Measurements from ENCODE around the gene PCNX2.
"Not testable (repeated sequence)": the region's sequence is repeated elsewhere in the genome, so short reads cannot be mapped to it uniquely, and the experiment has no call there.

The PCNX2 gene

DNA sequence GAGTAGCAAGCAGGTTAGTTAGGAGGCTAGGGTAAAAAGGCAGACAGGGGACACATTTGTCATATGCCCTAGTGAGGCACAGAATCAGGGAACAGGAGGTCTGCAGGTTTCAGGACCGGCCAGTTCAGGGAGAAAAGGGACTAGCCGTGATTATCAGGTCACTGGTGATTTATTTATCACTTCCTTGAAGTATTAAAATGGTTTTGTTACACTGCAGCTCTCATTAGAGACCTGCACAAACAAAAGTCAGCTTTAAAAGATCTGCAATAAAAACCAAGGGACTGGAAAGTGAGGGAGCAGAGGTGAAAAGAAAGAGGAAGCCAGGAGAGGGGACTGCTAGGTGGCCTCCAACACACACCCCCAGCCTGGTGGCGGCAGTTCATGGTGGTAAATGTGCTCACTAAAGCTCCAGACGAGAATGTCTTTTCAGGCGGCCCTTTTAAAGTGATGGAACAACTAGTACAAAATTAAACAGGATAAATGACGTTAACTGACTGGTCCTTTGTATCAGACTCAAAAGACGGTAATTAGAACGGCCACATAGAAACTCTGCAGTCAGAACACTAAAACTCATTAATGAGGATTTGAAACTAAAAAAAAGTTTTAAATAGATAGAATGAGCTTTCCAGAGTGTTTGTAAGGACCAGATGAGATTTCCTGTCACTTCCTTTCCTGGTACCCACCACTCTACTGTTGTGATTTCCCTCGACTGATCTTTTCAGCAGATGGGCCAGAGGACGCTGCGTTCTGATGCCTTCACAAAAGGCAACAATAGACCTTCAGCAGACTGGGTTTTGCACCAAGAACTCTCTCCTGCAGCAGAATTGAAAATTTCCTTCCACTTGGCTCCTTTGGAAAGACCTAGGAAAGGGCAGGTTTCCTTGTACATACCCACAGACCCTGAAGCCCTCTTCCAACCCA lies 208.3 kb downstream of the PCNX2 start:
- TF ChIP-seq, protein P1, sequence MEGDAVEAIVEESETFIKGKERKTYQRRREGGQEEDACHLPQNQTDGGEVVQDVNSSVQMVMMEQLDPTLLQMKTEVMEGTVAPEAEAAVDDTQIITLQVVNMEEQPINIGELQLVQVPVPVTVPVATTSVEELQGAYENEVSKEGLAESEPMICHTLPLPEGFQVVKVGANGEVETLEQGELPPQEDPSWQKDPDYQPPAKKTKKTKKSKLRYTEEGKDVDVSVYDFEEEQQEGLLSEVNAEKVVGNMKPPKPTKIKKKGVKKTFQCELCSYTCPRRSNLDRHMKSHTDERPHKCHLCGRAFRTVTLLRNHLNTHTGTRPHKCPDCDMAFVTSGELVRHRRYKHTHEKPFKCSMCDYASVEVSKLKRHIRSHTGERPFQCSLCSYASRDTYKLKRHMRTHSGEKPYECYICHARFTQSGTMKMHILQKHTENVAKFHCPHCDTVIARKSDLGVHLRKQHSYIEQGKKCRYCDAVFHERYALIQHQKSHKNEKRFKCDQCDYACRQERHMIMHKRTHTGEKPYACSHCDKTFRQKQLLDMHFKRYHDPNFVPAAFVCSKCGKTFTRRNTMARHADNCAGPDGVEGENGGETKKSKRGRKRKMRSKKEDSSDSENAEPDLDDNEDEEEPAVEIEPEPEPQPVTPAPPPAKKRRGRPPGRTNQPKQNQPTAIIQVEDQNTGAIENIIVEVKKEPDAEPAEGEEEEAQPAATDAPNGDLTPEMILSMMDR (conservative IDR thresholded peaks at IDR 0.05; ENCODE audit: low read length), result no peak
- H3K4me3 ChIP-seq (ENCODE audit: low read length), result no peak overlapping the region
- no peak for DNase-seq (ENCODE audit: low read depth)

DNA sequence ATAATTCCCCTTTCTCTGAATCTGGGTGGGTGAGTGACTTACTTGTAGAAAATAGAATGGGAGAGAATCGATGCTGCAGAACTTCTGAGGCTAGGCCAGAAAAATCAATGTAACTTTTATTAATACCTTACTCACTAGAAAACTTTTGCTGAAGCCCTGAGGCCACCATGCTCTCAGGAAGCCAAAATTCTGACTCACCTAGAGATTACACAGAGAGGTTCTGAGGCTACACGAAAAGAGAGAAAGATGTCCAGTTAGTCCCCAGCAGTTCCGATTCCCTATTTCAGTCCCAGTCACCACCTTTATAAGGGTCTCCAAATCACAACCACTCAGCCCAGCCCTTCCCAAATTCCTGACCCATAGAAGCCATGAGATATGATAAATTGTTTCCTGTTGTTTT lies 210.0 kb downstream of the PCNX2 start:
- no peak for DNase-seq (ENCODE audit: low read depth)
- TF ChIP-seq, protein P1 (conservative IDR thresholded peaks at IDR 0.05; ENCODE audit: low read length), result no peak
- no peak overlapping the region for H3K4me3 ChIP-seq (ENCODE audit: low read length)

DNA sequence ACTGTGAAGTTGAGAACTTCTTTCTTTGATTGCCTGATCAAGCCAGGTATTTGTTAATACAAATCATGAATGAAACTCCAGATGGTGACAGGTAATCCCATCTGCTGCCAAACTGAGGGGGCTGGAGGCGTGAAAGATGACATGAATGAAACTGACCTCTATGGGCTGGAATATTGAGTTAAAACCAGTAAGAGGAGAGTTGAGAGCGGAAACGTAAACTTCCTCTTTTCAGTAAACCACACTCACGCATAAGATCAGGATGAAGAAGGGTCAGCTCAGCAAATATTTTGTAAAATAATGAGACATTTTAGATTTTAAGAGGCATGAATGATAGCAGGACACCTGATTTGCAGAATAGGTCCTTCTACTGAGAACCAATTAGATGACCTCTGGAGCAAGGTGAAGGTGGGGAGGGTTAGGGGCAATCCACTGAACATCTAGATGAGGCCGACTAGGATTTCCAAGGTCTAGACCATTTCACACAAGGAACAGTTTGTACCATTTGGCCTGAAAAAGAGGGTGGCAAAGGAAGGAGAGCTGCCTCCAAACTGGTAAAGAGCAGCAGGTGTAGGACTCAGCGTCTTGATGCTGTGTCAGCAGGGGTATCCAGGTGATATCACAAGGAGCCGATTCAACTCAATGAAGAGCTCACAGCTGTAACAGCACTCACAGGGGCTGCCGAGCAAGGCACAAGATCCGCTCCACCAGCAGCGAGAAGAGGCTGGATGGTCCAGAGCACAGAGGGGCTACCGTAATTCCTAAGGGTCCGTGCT lies 212.6 kb downstream of the PCNX2 start:
- TF ChIP-seq, protein P1 (conservative IDR thresholded peaks at IDR 0.05; ENCODE audit: low read length), result no peak
- H3K4me3 ChIP-seq (ENCODE audit: low read length), result no peak overlapping the region
- DNase-seq (ENCODE audit: low read depth), result no peak

DNA sequence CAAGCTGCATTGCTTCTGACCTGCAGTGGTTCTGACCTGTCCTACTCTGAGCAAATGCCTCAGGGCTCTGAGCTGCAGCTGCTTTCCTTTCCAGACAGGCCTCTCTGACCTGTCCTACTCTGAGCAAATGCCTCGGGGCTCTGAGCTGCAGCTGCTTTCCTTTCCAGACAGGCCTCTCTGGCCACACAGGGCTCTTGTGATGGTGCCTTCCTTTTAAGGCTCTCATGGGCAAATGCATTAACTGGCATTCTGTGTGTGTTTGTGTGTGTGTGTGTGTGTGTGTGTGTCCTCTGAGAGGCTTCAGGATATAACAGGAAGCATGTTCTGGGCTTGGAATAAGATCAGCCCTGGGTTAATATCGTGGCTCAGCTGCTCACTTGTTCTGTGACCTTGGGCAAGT lies 213.8 kb downstream of the PCNX2 start:
- DNase-seq (ENCODE audit: low read depth), result no peak
- TF ChIP-seq, protein P1 (conservative IDR thresholded peaks at IDR 0.05; ENCODE audit: low read length), result no peak
- no peak overlapping the region for H3K4me3 ChIP-seq (ENCODE audit: low read length)

DNA sequence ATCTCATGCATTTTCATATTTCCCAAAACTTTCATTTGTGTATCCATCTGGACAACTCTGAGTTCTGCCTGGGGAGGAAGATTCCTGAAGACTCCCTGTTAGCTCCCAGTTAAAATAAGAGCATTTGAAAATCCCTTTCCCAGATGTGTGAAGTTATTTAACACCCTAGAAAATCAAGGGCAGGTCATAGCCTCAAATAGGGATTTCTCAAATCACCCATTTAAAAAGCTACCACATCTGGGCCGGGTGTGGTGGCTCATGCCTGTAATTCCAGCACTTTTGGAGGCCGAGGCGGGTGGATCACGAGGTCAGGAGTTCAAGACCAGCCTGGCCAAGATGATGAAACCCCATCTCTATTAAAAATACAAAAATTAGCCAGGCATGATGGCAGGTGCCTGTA lies 214.7 kb downstream of the PCNX2 start:
- DNase-seq (ENCODE audit: low read depth), result peak; percentile 20
- H3K4me3 ChIP-seq (ENCODE audit: low read length), result not testable (repeated sequence)

DNA sequence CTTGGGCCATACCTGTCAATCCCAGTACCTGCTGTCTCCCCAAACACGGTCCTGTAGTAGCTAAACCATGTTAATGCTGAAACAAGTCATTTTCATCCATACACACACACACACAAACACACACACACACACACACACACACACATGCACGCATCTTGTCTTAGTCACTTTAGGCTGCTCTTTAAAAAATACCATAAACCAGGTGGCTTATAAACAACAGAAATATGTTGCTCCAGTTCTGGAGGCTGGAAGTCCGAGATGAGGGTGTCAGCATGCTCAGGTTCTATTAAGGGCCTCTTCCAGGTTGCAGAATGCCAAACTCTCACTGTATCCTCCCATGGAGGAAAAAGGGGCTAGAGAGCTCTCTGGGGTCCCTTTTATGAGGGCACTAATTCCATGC lies 215.2 kb downstream of the PCNX2 start:
- DNase-seq (ENCODE audit: low read depth), result no peak
- no peak overlapping the region for H3K4me3 ChIP-seq (ENCODE audit: low read length)
- TF ChIP-seq, protein P1 (conservative IDR thresholded peaks at IDR 0.05; ENCODE audit: low read length), result no peak

DNA sequence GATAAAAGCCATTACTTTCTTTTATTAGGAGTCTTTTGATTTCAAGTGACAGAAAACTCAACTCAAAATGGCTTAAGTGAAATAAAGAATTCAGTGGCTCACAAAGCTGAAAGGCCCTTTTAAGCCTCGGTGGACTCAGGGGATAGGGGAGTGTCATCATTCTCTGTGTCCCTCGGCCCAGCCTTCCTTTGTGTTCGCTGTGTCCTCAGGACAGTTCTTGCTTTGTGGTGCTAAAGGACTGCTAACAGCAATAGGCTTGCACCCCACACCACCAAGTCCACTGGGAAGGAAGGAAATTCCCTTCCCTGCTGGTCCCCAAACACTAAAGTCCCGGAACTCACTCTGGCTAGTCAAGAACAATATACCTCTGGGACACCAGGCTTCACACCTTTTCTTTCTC lies 216.0 kb downstream of the PCNX2 start:
- TF ChIP-seq, protein P1 (conservative IDR thresholded peaks at IDR 0.05; ENCODE audit: low read length), result no peak
- DNase-seq (ENCODE audit: low read depth), result no peak
- H3K4me3 ChIP-seq (ENCODE audit: low read length), result no peak overlapping the region

All from AG10803 (cell line).